Measurements from ENCODE around the gene SMARCD2. TPM values are rescaled to one million over a fixed set of nuclear protein-coding genes. Genes with fewer than 3 reads are reported as not detected.

SMARCD2 gene
- total RNA-seq, 2 experiments from 2014 or later: 120 to 136 TPM

- H4K20me1 ChIP-seq (ENCODE audit: insufficient read depth, low read length): no peaks in the 10 kb centered on the region
- no peak overlapping the region for H3K4me3 ChIP-seq (ENCODE audit: low read depth, low read length, poor library complexity, severe bottlenecking)
- no peaks in the 10 kb centered on the region; the same call in 1 of the 2 replicates for H3K9me3 ChIP-seq (ENCODE audit: low read length)
- no peak for DNase-seq (ENCODE audit: low spot score)
- H3K36me3 ChIP-seq (ENCODE audit: insufficient read depth, low read length): no peaks in the 10 kb centered on the region
- ChIA-PET CTCF (ENCODE audit: unreplicated experiment) (no interaction called here), POLR2A (interaction anchor here (0.9 kb wide), 1 partner anchor 26 kb away, joined by 4 read pairs; no protein-coding TSS in a partner anchor)
- no peak overlapping the region for H3K4me2 ChIP-seq (ENCODE audit: low read length)
- intact Hi-C loops (cut with micrococcal nuclease; ENCODE audit: unreplicated experiment): no loop called here
- TF ChIP-seq EZH2phosphoT487 (IDR thresholded peaks at IDR 0.05; ENCODE audit: borderline replicate concordance, low read depth, low read length) (no peak), CTCF (conservative IDR thresholded peaks at IDR 0.05; ENCODE audit: low read length) (no peak)
- no peaks in the 10 kb centered on the region for H3K9me2 ChIP-seq (ENCODE audit: insufficient read depth, low read length)
- BruUV-seq (replicated peaks): no TSS peak
- no peak overlapping the region for H2AFZ ChIP-seq (ENCODE audit: low read length)
- peaks cover 6% of the 10 kb centered on the region for H3K4me1 ChIP-seq (ENCODE audit: insufficient read depth, low read length, poor library complexity, severe bottlenecking)
- H3K27ac ChIP-seq (ENCODE audit: low read depth, low read length, poor library complexity, severe bottlenecking): no peak overlapping the region
- H3K79me2 ChIP-seq (ENCODE audit: insufficient read depth, low read depth, low read length): no peaks in the 10 kb centered on the region
These were observed 7.9 kb upstream of the SMARCD2 start for GRCh38 chr17:63850401-63850800.

GRCh38 chr17:63848834-63849689 is 6.6 kb upstream of the SMARCD2 start:
- peak overlapping the region; percentile 22 for H3K4me3 ChIP-seq (ENCODE audit: low read depth, low read length, poor library complexity, severe bottlenecking)
- no peaks in the 10 kb centered on the region; the same call in 1 of the 2 replicates for H3K9me3 ChIP-seq (ENCODE audit: low read length)
- no TSS peak for BruUV-seq (replicated peaks)
- H3K9me2 ChIP-seq (ENCODE audit: insufficient read depth, low read length): no peaks in the 10 kb centered on the region
- no peaks in the 10 kb centered on the region for H4K20me1 ChIP-seq (ENCODE audit: insufficient read depth, low read length)
- ChIA-PET CTCF (ENCODE audit: unreplicated experiment) (interaction anchor here (1.0 to 1.5 kb wide), 2 partner anchors 17 to 43 kb away, joined by 3 to 4 read pairs; no protein-coding TSS in a partner anchor), POLR2A (no interaction called here)
- intact Hi-C loops (cut with micrococcal nuclease; ENCODE audit: unreplicated experiment): no loop called here
- H3K36me3 ChIP-seq (ENCODE audit: insufficient read depth, low read length): no peaks in the 10 kb centered on the region
- TF ChIP-seq EZH2phosphoT487 (IDR thresholded peaks at IDR 0.05; ENCODE audit: borderline replicate concordance, low read depth, low read length) (no peak), CTCF (conservative IDR thresholded peaks at IDR 0.05; ENCODE audit: low read length) (peak; percentile 85)
- H3K27ac ChIP-seq (ENCODE audit: low read depth, low read length, poor library complexity, severe bottlenecking): peak overlapping the region; percentile 44
- H3K4me2 ChIP-seq (ENCODE audit: low read length): peak overlapping the region; percentile 51; the same call in 1 of the 2 replicates
- H2AFZ ChIP-seq (ENCODE audit: low read length): peak overlapping the region; percentile 77
- peaks cover 18% of the 10 kb centered on the region for H3K4me1 ChIP-seq (ENCODE audit: insufficient read depth, low read length, poor library complexity, severe bottlenecking)
- no peaks in the 10 kb centered on the region for H3K79me2 ChIP-seq (ENCODE audit: insufficient read depth, low read depth, low read length)
- peak; percentile 95 for DNase-seq (ENCODE audit: low spot score)

Data from OCI-LY7 (cell line).